GM12878 (cell line): ENCODE results near the gene NLRC5. TPM values are rescaled to one million over a fixed set of nuclear protein-coding genes. Genes with fewer than 3 reads are reported as not detected.

Source experiments
- BACH1 ChIP-seq: fragments of 450-650 bp; IDR thresholded peaks from 2 replicates; pipeline ENCODE4 v1.6.1; 2017; ENCODE audit warnings: mild to moderate bottlenecking, borderline replicate concordance
- CBFB ChIP-seq: IDR thresholded peaks from 2 replicates; pipeline ENCODE4 v1.6.1; 2016; ENCODE audit warnings: antibody characterized with exemption, low read depth
- CHD1 ChIP-seq: IDR thresholded peaks from 2 replicates; pipeline ENCODE4 v1.6.1; 2012; ENCODE audit warnings: low read depth, low read length, improper control_type of control experiment
- CREM ChIP-seq: IDR thresholded peaks from 2 replicates; pipeline ENCODE4 v1.6.1; 2014; ENCODE audit warnings: antibody characterized with exemption, low read depth
- EGR1 ChIP-seq, 2 experiments: IDR thresholded peaks; 1 replicate in 1 of 2; 2 replicates in 1 of 2; pipeline ENCODE4 v1.6.1; 2011 to 2012; ENCODE audit warnings: low read depth in 2 of 2, low read length in 2 of 2, borderline replicate concordance in 1 of 2, mild to moderate bottlenecking in 1 of 2, moderate library complexity in 1 of 2
- ETV6 ChIP-seq, 2 experiments: fragments of 450-650 bp in 1 of 2; IDR thresholded peaks in 1 of 2; conservative IDR thresholded peaks in 1 of 2; 2 replicates each; pipeline ENCODE4 v1.6.1; 2014; ENCODE audit warnings: antibody characterized with exemption in 1 of 2, borderline replicate concordance in 1 of 2, low read depth in 1 of 2, mild to moderate bottlenecking in 1 of 2, moderate library complexity in 1 of 2
- FOXK2 ChIP-seq: fragments of 450-650 bp; IDR thresholded peaks from 2 replicates; pipeline ENCODE4 v1.6.1; 2017; ENCODE audit warnings: mild to moderate bottlenecking, moderate library complexity
- GATAD2B ChIP-seq: fragments of 450-650 bp; conservative IDR thresholded peaks from 2 replicates; pipeline ENCODE4 v1.6.1; 2017; ENCODE audit warnings: low read depth, mild to moderate bottlenecking, moderate library complexity
- IKZF1 ChIP-seq: fragments of 450-650 bp; conservative IDR thresholded peaks from 2 replicates; pipeline ENCODE4 v1.6.1; 2017; ENCODE audit warnings: antibody characterized with exemption, mild to moderate bottlenecking
- IKZF2 ChIP-seq, 2 experiments: fragments of 450-650 bp; IDR thresholded peaks; 2 replicates each; pipeline ENCODE4 v1.6.1; 2017; ENCODE audit warnings: mild to moderate bottlenecking in 2 of 2, moderate library complexity in 2 of 2
- IRF4 ChIP-seq: IDR thresholded peaks from 2 replicates; pipeline ENCODE4 v1.6.1; 2011; ENCODE audit warnings: low read depth, low read length
- KLF5 ChIP-seq: fragments of 450-650 bp; IDR thresholded peaks from 2 replicates; pipeline ENCODE4 v1.6.1; 2014; ENCODE audit warnings: mild to moderate bottlenecking; ENCODE audit not compliant: partially characterized antibody
- MEF2B ChIP-seq: fragments of 450-650 bp; IDR thresholded peaks from 2 replicates; pipeline ENCODE4 v1.6.1; 2018; ENCODE audit warnings: mild to moderate bottlenecking, moderate library complexity; ENCODE audit not compliant: partially characterized antibody, poor library complexity, severe bottlenecking
- MTA2 ChIP-seq: fragments of 450-650 bp; IDR thresholded peaks from 2 replicates; pipeline ENCODE4 v1.6.1; 2016; ENCODE audit warnings: low read depth, mild to moderate bottlenecking, moderate library complexity
- MYC ChIP-seq: IDR thresholded peaks from 2 replicates; pipeline ENCODE4 v1.6.1; 2011; ENCODE audit warnings: mild to moderate bottlenecking, low read length, moderate library complexity, inconsistent platforms; ENCODE audit not compliant: insufficient read depth, insufficient replicate concordance, insufficient read length, severe bottlenecking
- NBN ChIP-seq: fragments of 450-650 bp; IDR thresholded peaks from 2 replicates; pipeline ENCODE4 v1.6.1; 2016
- NR2C1 ChIP-seq: fragments of 450-650 bp; IDR thresholded peaks from 2 replicates; pipeline ENCODE4 v1.6.1; 2017; ENCODE audit warnings: antibody characterized with exemption, mild to moderate bottlenecking, moderate library complexity
- PAX5 ChIP-seq: IDR thresholded peaks from 2 replicates; pipeline ENCODE4 v1.6.1; 2011; ENCODE audit warnings: low read depth, low read length, borderline replicate concordance
- POU2F2 ChIP-seq: IDR thresholded peaks from 3 replicates; pipeline ENCODE4 v1.6.1; 2011; ENCODE audit warnings: low read depth, mild to moderate bottlenecking, low read length, borderline replicate concordance
- RCOR1 ChIP-seq: conservative IDR thresholded peaks from 2 replicates; pipeline ENCODE4 v1.6.1; 2012; ENCODE audit warnings: low read depth, low read length, improper control_type of control experiment
- RELA ChIP-seq: fragments of 450-650 bp; IDR thresholded peaks from 2 replicates; pipeline ENCODE4 v1.8.0; 2014; ENCODE audit warnings: borderline replicate concordance; ENCODE audit not compliant: partially characterized antibody
- SMARCA5 ChIP-seq: fragments of 450-650 bp; IDR thresholded peaks from 2 replicates; pipeline ENCODE4 v1.6.1; 2017; ENCODE audit warnings: mild to moderate bottlenecking
- SRF ChIP-seq, 2 experiments: IDR thresholded peaks; 2 replicates each; pipeline ENCODE4 v1.6.1; 2011; ENCODE audit warnings: low read depth in 2 of 2, low read length in 2 of 2, mild to moderate bottlenecking in 1 of 2, moderate library complexity in 1 of 2
- SUPT20H ChIP-seq: IDR thresholded peaks from 2 replicates; pipeline ENCODE4 v1.6.1; 2011; ENCODE audit warnings: low read depth, mild to moderate bottlenecking, low read length, moderate library complexity, borderline replicate concordance; ENCODE audit not compliant: control insufficient read depth
- TAF1 ChIP-seq: IDR thresholded peaks from 2 replicates; pipeline ENCODE4 v1.6.1; 2011; ENCODE audit warnings: mild to moderate bottlenecking, low read depth, low read length, borderline replicate concordance
- TCF12 ChIP-seq: IDR thresholded peaks from 2 replicates; pipeline ENCODE4 v1.6.1; 2011; ENCODE audit warnings: low read depth, mild to moderate bottlenecking, low read length
- TCF3 ChIP-seq: IDR thresholded peaks from 2 replicates; pipeline ENCODE4 v1.6.1; 2012; ENCODE audit warnings: low read depth, mild to moderate bottlenecking, low read length, borderline replicate concordance; ENCODE audit not compliant: insufficient read depth
- WRNIP1 ChIP-seq: IDR thresholded peaks from 2 replicates; pipeline ENCODE4 v1.6.1; 2011; ENCODE audit warnings: low read depth, low read length, improper control_type of control experiment, borderline replicate concordance
- ZNF217 ChIP-seq: fragments of 450-650 bp; IDR thresholded peaks from 2 replicates; pipeline ENCODE4 v1.6.1; 2017; ENCODE audit warnings: antibody characterized with exemption, mild to moderate bottlenecking
- polyA plus RNA-seq, 11 experiments: library from polyadenylated mRNA; depleted of rRNA in 4 of 11; unstranded in 6 of 11; stranded (reverse) in 5 of 11; fragments of >200 nt; fragmentation: Nextera tagmentation in 4 of 11; fragmentation: Illumina TruSeq in 1 of 11; extraction: Ambion mirVana in 4 of 11; extraction: Trizol in 1 of 11; gene quantifications; 1 replicate in 1 of 11; 2 replicates in 10 of 11; pipeline versions ENCODE4 v1.2.1 to v1.2.3, GENCODE V29; 2011 to 2016; ENCODE audit warnings: inconsistent platforms in 2 of 11, missing spikeins in 2 of 11, low read depth in 1 of 11
- total RNA-seq, 4 experiments: library from RNA; depleted of rRNA in 3 of 4; stranded (reverse); fragments of >200 nt in 3 of 4; fragmentation: Illumina TruSeq in 1 of 4; extraction: Trizol in 1 of 4; gene quantifications; 2 replicates each; pipeline versions ENCODE4 v1.2.1 to v1.2.3, GENCODE V29; 2013 to 2021
- TF ChIP-seq, protein P1 (sequence below): fragments of 450-650 bp; IDR thresholded peaks from 2 replicates; pipeline ENCODE4 v1.6.1; 2017; ENCODE audit warnings: mild to moderate bottlenecking, low read depth, inconsistent platforms; ENCODE audit not compliant: poor library complexity, severe bottlenecking
- TF ChIP-seq, protein P2 (sequence below): IDR thresholded peaks from 2 replicates; pipeline ENCODE4 v1.6.1; 2011; ENCODE audit warnings: borderline replicate concordance, low read depth, mild to moderate bottlenecking, moderate library complexity, mixed read lengths, low read length; ENCODE audit not compliant: insufficient read depth; ENCODE audit errors: extremely low read length

Gene NLRC5
- total and polyA plus RNA-seq, 10 of the 15 experiments (the other 5 are each of a cell fraction or from before 2014, with no cell fraction given): 13.1 to 105 (median 57.3) TPM

DNA sequence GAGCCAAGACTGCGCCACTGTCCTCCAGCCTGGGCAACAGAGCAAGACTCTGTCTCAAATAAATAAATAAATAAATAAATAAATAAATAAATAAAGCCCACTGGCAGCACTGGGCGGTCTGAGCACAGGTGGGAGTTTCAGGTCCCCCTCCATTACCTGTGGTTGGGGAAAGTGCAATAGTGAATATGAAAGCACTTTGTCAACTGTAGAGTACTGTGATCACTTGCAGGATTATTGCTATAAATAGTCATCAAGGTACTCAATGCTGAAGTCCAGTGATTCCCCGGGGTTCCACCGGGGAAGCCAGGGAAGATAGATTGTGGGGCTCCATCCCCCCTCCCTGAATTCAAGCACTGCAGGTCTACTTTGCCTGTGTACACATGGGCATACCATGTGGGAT is 60.3 kb downstream of the NLRC5 start (continued):
- TF ChIP-seq, protein P1, sequence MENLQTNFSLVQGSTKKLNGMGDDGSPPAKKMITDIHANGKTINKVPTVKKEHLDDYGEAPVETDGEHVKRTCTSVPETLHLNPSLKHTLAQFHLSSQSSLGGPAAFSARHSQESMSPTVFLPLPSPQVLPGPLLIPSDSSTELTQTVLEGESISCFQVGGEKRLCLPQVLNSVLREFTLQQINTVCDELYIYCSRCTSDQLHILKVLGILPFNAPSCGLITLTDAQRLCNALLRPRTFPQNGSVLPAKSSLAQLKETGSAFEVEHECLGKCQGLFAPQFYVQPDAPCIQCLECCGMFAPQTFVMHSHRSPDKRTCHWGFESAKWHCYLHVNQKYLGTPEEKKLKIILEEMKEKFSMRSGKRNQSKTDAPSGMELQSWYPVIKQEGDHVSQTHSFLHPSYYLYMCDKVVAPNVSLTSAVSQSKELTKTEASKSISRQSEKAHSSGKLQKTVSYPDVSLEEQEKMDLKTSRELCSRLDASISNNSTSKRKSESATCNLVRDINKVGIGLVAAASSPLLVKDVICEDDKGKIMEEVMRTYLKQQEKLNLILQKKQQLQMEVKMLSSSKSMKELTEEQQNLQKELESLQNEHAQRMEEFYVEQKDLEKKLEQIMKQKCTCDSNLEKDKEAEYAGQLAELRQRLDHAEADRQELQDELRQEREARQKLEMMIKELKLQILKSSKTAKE: peak; percentile 74
- TF ChIP-seq CREM (peak; percentile 79), NBN (no peak), TCF12 (peak; percentile 86), CBFB (peak; percentile 55; the same call in 1 of the 2 replicates), IRF4 (peak; percentile 89), GATAD2B (no peak), TCF3 (peak; percentile 96), FOXK2 (no peak), WRNIP1 (no peak), IKZF2 (IDR thresholded peaks at IDR 0.05) (peak; percentile 77 to 79), SMARCA5 (no peak), RCOR1 (no peak), CHD1 (no peak), PAX5 (peak; percentile 85; the same call in 1 of the 2 replicates), RELA (peak; percentile 74), SUPT20H (no peak), EGR1 (IDR thresholded peaks at IDR 0.05; ENCODE audit: borderline replicate concordance in 1 of 2, low read depth in 2 of 2, low read length in 2 of 2) (peak in 1 of 2 experiments; percentile 36; a peak in 1 of 3 replicates), NR2C1 (no peak), BACH1 (no peak; the same call in 1 of the 2 replicates), TAF1 (0 out of 2 replicates have a peak, but pooled peaks have one; percentile 23), MTA2 (peak; percentile 39; the same call in 1 of the 2 replicates), IKZF1 (peak; percentile 67; the same call in 1 of the 2 replicates), SRF (IDR thresholded peaks at IDR 0.05; ENCODE audit: low read depth in 2 of 2, low read length in 2 of 2) (peak in 1 of 2 experiments; percentile 54; a peak in 1 of 4 replicates), ETV6 (conservative IDR thresholded peaks at IDR 0.05 in 1 of 2, IDR thresholded peaks at IDR 0.05 in 1 of 2; ENCODE audit: borderline replicate concordance in 1 of 2, low read depth in 1 of 2) (peak in 1 of 2 experiments; percentile 54; a peak in 1 of 4 replicates), KLF5 (no peak), ZNF217 (no peak), MYC (no peak), POU2F2 (peak; percentile 63; the same call in 1 of the 3 replicates), MEF2B (peak; percentile 73)
- TF ChIP-seq, protein P2, sequence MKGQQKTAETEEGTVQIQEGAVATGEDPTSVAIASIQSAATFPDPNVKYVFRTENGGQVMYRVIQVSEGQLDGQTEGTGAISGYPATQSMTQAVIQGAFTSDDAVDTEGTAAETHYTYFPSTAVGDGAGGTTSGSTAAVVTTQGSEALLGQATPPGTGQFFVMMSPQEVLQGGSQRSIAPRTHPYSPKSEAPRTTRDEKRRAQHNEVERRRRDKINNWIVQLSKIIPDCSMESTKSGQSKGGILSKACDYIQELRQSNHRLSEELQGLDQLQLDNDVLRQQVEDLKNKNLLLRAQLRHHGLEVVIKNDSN: no peak
